ENCODE data around the gene RADIL. TPM values are rescaled to one million over a fixed set of nuclear protein-coding genes. Genes with fewer than 3 reads are reported as not detected.

Gene RADIL
- total and polyA plus RNA-seq, 3 donors from 2014 or later = 24.3 to 29.7 (median 25.6) TPM

DNA sequence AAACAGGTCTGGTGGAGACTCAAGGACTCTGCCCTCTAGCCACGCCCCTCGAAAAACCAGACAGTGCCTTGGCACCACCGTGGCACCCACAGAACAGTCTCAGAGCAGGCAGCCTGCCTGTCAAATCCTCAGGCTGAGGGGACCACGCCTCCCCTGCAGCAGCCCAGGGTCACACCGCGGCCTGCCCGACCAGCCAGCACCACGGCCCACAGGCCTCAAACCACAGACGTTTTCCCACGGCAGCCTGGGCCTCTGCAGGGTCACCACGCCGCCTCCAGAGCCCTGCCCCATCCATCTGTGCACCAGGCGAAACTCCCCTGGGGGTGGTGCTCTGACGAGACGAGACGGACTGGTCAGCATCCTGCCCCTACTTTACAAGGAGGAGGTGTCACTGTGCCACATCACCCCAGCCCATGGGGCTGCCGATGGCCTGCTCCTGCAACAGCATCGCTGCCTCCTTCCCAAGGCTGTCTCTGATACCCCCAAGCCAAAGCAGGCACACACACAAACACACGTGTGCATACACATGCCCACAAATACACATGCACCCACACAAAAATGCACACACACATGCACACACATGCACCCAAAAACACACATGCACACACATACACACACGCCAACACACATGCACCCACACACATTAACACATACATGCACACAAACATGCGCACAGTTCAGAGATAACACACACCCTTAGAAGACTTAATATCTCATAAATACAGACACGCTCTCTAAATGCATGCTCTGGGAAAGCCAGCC is 46.3 kb downstream of the RADIL start:
- DNase-seq = no peak
- TF ChIP-seq POLR2A (IDR thresholded peaks at IDR 0.05) = no peak
- TF ChIP-seq, protein P1, sequence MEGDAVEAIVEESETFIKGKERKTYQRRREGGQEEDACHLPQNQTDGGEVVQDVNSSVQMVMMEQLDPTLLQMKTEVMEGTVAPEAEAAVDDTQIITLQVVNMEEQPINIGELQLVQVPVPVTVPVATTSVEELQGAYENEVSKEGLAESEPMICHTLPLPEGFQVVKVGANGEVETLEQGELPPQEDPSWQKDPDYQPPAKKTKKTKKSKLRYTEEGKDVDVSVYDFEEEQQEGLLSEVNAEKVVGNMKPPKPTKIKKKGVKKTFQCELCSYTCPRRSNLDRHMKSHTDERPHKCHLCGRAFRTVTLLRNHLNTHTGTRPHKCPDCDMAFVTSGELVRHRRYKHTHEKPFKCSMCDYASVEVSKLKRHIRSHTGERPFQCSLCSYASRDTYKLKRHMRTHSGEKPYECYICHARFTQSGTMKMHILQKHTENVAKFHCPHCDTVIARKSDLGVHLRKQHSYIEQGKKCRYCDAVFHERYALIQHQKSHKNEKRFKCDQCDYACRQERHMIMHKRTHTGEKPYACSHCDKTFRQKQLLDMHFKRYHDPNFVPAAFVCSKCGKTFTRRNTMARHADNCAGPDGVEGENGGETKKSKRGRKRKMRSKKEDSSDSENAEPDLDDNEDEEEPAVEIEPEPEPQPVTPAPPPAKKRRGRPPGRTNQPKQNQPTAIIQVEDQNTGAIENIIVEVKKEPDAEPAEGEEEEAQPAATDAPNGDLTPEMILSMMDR (IDR thresholded peaks at IDR 0.05) = no peak
- Histone ChIP-seq H3K27ac (no peak overlapping the region), H3K9me3 (no peaks in the 10 kb centered on the region), H3K36me3 (ENCODE audit: low read depth, missing control alignments) (no peaks in the 10 kb centered on the region), H3K4me3 (no peak overlapping the region), H3K4me1 (no peaks in the 10 kb centered on the region), H3K27me3 (no peaks in the 10 kb centered on the region)
- intact Hi-C loops (cut with DNase I; ENCODE audit: low total_unique reads) = no loop called here
- WGBS, 2 donors = 85 to 89% methylated on average over 8 to 22 of the region's 22 CpGs

- no peak for TF ChIP-seq POLR2A (IDR thresholded peaks at IDR 0.05)
- TF ChIP-seq, protein P1 (IDR thresholded peaks at IDR 0.05) = no peak
- Histone ChIP-seq H3K9me3 (no peaks in the 10 kb centered on the region), H3K4me3 (no peak overlapping the region), H3K27ac (no peak overlapping the region), H3K36me3 (ENCODE audit: low read depth, missing control alignments) (no peaks in the 10 kb centered on the region), H3K4me1 (no peaks in the 10 kb centered on the region), H3K27me3 (no peaks in the 10 kb centered on the region)
- DNase-seq = no peak
- intact Hi-C loops (cut with DNase I; ENCODE audit: low total_unique reads) = no loop called here
- 92 to 99% methylated on average over 20 to 27 of the region's 30 CpGs for WGBS, 2 donors
Measured at GRCh38 chr7:4836206-4836661, 47.3 kb downstream of the RADIL start.

GRCh38 chr7:4835398-4836205 is 47.9 kb downstream of the RADIL start:
- H3K27ac ChIP-seq = no peak overlapping the region
- no peak for DNase-seq
- H3K27me3 ChIP-seq = no peaks in the 10 kb centered on the region
- no peaks in the 10 kb centered on the region for H3K4me1 ChIP-seq
- H3K36me3 ChIP-seq (ENCODE audit: low read depth, missing control alignments) = no peaks in the 10 kb centered on the region
- H3K9me3 ChIP-seq = no peaks in the 10 kb centered on the region
- TF ChIP-seq, protein P1 (IDR thresholded peaks at IDR 0.05) = no peak
- no peak for TF ChIP-seq POLR2A (IDR thresholded peaks at IDR 0.05)
- WGBS, 2 donors = 93% methylated on average over 19 to 27 of the region's 28 CpGs
- H3K4me3 ChIP-seq = no peak overlapping the region
- intact Hi-C loops (cut with DNase I; ENCODE audit: low total_unique reads) = no loop called here

GRCh38 chr7:4834601-4835397 is 48.7 kb downstream of the RADIL start:
- Histone ChIP-seq H3K27ac (no peak overlapping the region), H3K27me3 (no peaks in the 10 kb centered on the region), H3K4me1 (no peaks in the 10 kb centered on the region), H3K9me3 (no peaks in the 10 kb centered on the region), H3K4me3 (no peak overlapping the region), H3K36me3 (ENCODE audit: low read depth, missing control alignments) (no peaks in the 10 kb centered on the region)
- WGBS, 2 donors = 65 to 83% methylated on average over 38 to 60 of the region's 60 CpGs
- TF ChIP-seq POLR2A (IDR thresholded peaks at IDR 0.05) = no peak
- TF ChIP-seq, protein P1 (IDR thresholded peaks at IDR 0.05) = no peak
- intact Hi-C loops (cut with DNase I; ENCODE audit: low total_unique reads) = no loop called here
- no peak for DNase-seq
